ENCODE measurements around the gene SH3TC1. TPM values are rescaled to one million over a fixed set of nuclear protein-coding genes. Genes with fewer than 3 reads are reported as not detected.

SH3TC1 gene
- total and polyA plus RNA-seq, 2 of the 13 experiments (the other 11 are each of a cell fraction or from before 2014, with no cell fraction given), result 14.9 to 21.8 TPM

- TF ChIP-seq ZNF142 (CRISPR knock-in tag; IDR thresholded peaks at IDR 0.05) (no peak), ZNF670 (CRISPR knock-in tag; IDR thresholded peaks at IDR 0.05; ENCODE audit: borderline replicate concordance) (no peak), SUZ12 (IDR thresholded peaks at IDR 0.05; ENCODE audit: low read depth, low read length) (peak; percentile 85), FOXC1 (CRISPR knock-in tag; IDR thresholded peaks at IDR 0.05; ENCODE audit: borderline replicate concordance) (no peak), NCOA1 (CRISPR knock-in tag; IDR thresholded peaks at IDR 0.05) (no peak), KDM2A (CRISPR knock-in tag; IDR thresholded peaks at IDR 0.05; ENCODE audit: borderline replicate concordance, low read depth) (peak; percentile 85), ZNF430 (CRISPR knock-in tag; IDR thresholded peaks at IDR 0.05) (no peak), ARNT (IDR thresholded peaks at IDR 0.05) (no peak), EZH2 (conservative IDR thresholded peaks at IDR 0.05; ENCODE audit: low read depth, low read length) (no peak), ZNF362 (CRISPR knock-in tag; IDR thresholded peaks at IDR 0.05; ENCODE audit: borderline replicate concordance) (peak; percentile 35; the same call in 1 of the 2 replicates), ZNF672 (CRISPR knock-in tag; IDR thresholded peaks at IDR 0.05) (0 out of 2 replicates have a peak, but pooled peaks have one; percentile 45), ZNF513 (CRISPR knock-in tag; conservative IDR thresholded peaks at IDR 0.05) (no peak), ZMYM2 (CRISPR knock-in tag; IDR thresholded peaks at IDR 0.05) (no peak), ISX (CRISPR knock-in tag; conservative IDR thresholded peaks at IDR 0.05) (no peak), NONO (IDR thresholded peaks at IDR 0.05) (no peak), NONO (CRISPR knock-in tag; conservative IDR thresholded peaks at IDR 0.05) (no peak), SSRP1 (CRISPR knock-in tag; IDR thresholded peaks at IDR 0.05) (no peak), FOXO1 (CRISPR knock-in tag; IDR thresholded peaks at IDR 0.05) (no peak), ZNF10 (CRISPR knock-in tag; IDR thresholded peaks at IDR 0.05; ENCODE audit: borderline replicate concordance, low read depth) (no peak), KDM4B (CRISPR knock-in tag; IDR thresholded peaks at IDR 0.05) (no peak), ZNF337 (CRISPR knock-in tag; IDR thresholded peaks at IDR 0.05; ENCODE audit: borderline replicate concordance, low read depth) (no peak), ATF1 (CRISPR knock-in tag; IDR thresholded peaks at IDR 0.05) (no peak), MATR3 (CRISPR knock-in tag; IDR thresholded peaks at IDR 0.05) (no peak)
Observed at GRCh38 chr4:8158710-8159536, 40.2 kb upstream of the SH3TC1 start, which contains the start of gene ABLIM2 (continued).

All from HepG2 (cell line).